PC-3 (cell line): ENCODE results near the gene TUBA1A.

Experiments
- CTCF ChIP-seq: fragments of 300-600 bp; sonication (generic); conservative IDR thresholded peaks from 2 replicates; pipeline ENCODE4 v1.5.1; 2017; ENCODE audit warnings: antibody characterized with exemption, low read depth, mild to moderate bottlenecking, low read length
- EZH2 ChIP-seq: fragments of 300-600 bp; sonication (generic); IDR thresholded peaks from one replicate; pipeline ENCODE4 v1.6.1; 2017; ENCODE audit warnings: antibody characterized with exemption, mild to moderate bottlenecking, low read length; ENCODE audit not compliant: unreplicated experiment
- EZH2phosphoT487 ChIP-seq: fragments of 300-600 bp; sonication (generic); IDR thresholded peaks from 2 replicates; pipeline ENCODE4 v1.6.1; 2018; ENCODE audit warnings: mild to moderate bottlenecking, antibody characterized with exemption, low read length, borderline replicate concordance

- TF ChIP-seq CTCF (no peak), EZH2 (no peak), EZH2phosphoT487 (no peak)
Measured at GRCh38 chr12:49208676-49209075, 19.8 kb upstream of the TUBA1A start.
